Measurements from ENCODE around the gene OGDH.
"Not testable (repeated sequence)": the region's sequence is repeated elsewhere in the genome, so short reads cannot be mapped to it uniquely, and the experiment has no call there.

The OGDH gene

GRCh38 chr7:44709011-44709915 lies 102.8 kb downstream of the OGDH start:
- DNase-seq, result no peak

GRCh38 chr7:44709945-44710596 lies 103.6 kb downstream of the OGDH start:
- DNase-seq, result no peak

- no peak for DNase-seq
Measured at GRCh38 chr7:44711528-44711927, 105.1 kb downstream of the OGDH start.

- no peak for DNase-seq
Measured at GRCh38 chr7:44712012-44712411, 105.6 kb downstream of the OGDH start.

- DNase-seq, result no peak
Measured at GRCh38 chr7:44713141-44713540, 106.7 kb downstream of the OGDH start.

- no peak for DNase-seq
Measured at GRCh38 chr7:44713680-44714335, 107.4 kb downstream of the OGDH start.

- DNase-seq, result no peak
Measured at GRCh38 chr7:44716205-44716604, 109.8 kb downstream of the OGDH start.

- DNase-seq, result no peak
Measured at GRCh38 chr7:44720301-44720700, 113.9 kb downstream of the OGDH start.

GRCh38 chr7:44724276-44724675 lies 117.8 kb downstream of the OGDH start:
- no peak for DNase-seq

GRCh38 chr7:44726250-44726649 lies 119.8 kb downstream of the OGDH start:
- DNase-seq, result not testable (repeated sequence)

- no peak for DNase-seq
Measured at GRCh38 chr7:44727158-44727936, 120.9 kb downstream of the OGDH start.

GRCh38 chr7:44727937-44728262 lies 121.5 kb downstream of the OGDH start:
- DNase-seq, result no peak

- no peak for DNase-seq
Measured at GRCh38 chr7:44729949-44730590, 123.6 kb downstream of the OGDH start.

- not testable (repeated sequence) for DNase-seq
Measured at GRCh38 chr7:44732971-44733370, 126.5 kb downstream of the OGDH start.

GRCh38 chr7:44733708-44734481 lies 127.5 kb downstream of the OGDH start:
- no peak for DNase-seq

- peak in 1 of 2 donors; percentile 18 for DNase-seq
Measured at GRCh38 chr7:44735403-44736165, 129.2 kb downstream of the OGDH start.

- no peak for DNase-seq
Measured at GRCh38 chr7:44736896-44737295, 130.5 kb downstream of the OGDH start.

GRCh38 chr7:44738051-44738723 lies 131.8 kb downstream of the OGDH start:
- DNase-seq, result no peak

- no peak for DNase-seq
Measured at GRCh38 chr7:44738876-44739665, 132.6 kb downstream of the OGDH start.

Measured in stimulated activated CD4-positive, alpha-beta T cell treated with anti-CD3 and anti-CD28 coated beads, Interleukin-2, amount 100 ng/mL, for 48 hours (primary cell).